Esophagus squamous epithelium (tissue), 4 donors: ENCODE results near the gene PM20D2.

Experiments
- CTCF ChIP-seq, 6 experiments: fragments of 450-650 bp in 4 of 6; fragments of 200-600 bp in 2 of 6; sonication (generic) in 2 of 6; IDR thresholded peaks; one replicate each; pipeline ENCODE4 v1.5.1; 2016 to 2019; ENCODE audit warnings: antibody characterized with exemption in 6 of 6, mild to moderate bottlenecking in 4 of 6, moderate library complexity in 4 of 6
- POLR2A ChIP-seq, 4 donors: fragments of 450-650 bp; IDR thresholded peaks; one replicate each; pipeline ENCODE4 v1.6.1; 2017; ENCODE audit warnings: antibody characterized with exemption in 4 of 4, mild to moderate bottlenecking in 4 of 4, moderate library complexity in 3 of 4

GRCh38 chr6:89145956-89146717 is at the start of gene PM20D2:
- TF ChIP-seq CTCF (IDR thresholded peaks at IDR 0.05), result no peak
- TF ChIP-seq POLR2A (IDR thresholded peaks at IDR 0.05), result peak in 2 of 4 donors; percentile 56 to 65
